Measurements from ENCODE around the gene MYADML2. TPM values are rescaled to one million over a fixed set of nuclear protein-coding genes. Genes with fewer than 3 reads are reported as not detected.

MYADML2 gene
- total and polyA plus RNA-seq, 2 experiments from 2014 or later, result 0.70 to 1.7 TPM

DNA sequence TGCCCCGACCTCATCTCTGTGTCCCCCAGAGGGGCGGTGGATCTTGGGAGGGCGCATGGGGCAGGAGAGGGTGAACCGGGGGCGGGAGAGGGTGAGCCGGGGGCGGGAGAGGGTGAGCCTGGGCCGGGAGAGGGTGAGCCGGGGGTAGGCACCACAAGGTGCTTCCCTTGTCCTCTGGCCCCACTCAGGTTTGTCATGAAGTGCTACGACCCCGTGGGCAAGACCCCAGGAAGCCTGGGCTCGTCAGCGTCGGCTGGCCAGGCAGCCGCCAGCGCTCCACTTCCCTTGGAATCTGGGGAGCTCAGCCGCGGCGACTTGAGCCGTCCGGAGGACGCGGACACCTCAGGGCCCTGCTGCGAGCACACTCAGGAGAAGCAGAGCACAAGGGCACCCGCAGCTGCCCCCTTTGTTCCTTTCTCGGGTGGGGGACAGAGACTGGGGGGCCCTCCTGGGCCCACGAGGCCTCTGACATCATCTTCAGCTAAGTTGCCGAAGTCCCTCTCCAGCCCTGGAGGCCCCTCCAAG, 49.3 kb upstream of the MYADML2 start (continued):
- TF ChIP-seq EZH2phosphoT487 (IDR thresholded peaks at IDR 0.05; ENCODE audit: unreplicated experiment), result no peak
- TF ChIP-seq ZNF331 (CRISPR knock-in tag; IDR thresholded peaks at IDR 0.05; ENCODE audit: low read depth), result no peak
- TF ChIP-seq CREB1 (CRISPR knock-in tag; IDR thresholded peaks at IDR 0.05; ENCODE audit: low read depth), result no peak
- TF ChIP-seq STAT1 (IDR thresholded peaks at IDR 0.05; ENCODE audit: unreplicated experiment), result no peak
- TF ChIP-seq, protein P1, sequence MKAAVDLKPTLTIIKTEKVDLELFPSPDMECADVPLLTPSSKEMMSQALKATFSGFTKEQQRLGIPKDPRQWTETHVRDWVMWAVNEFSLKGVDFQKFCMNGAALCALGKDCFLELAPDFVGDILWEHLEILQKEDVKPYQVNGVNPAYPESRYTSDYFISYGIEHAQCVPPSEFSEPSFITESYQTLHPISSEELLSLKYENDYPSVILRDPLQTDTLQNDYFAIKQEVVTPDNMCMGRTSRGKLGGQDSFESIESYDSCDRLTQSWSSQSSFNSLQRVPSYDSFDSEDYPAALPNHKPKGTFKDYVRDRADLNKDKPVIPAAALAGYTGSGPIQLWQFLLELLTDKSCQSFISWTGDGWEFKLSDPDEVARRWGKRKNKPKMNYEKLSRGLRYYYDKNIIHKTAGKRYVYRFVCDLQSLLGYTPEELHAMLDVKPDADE (IDR thresholded peaks at IDR 0.05), result no peak

DNA sequence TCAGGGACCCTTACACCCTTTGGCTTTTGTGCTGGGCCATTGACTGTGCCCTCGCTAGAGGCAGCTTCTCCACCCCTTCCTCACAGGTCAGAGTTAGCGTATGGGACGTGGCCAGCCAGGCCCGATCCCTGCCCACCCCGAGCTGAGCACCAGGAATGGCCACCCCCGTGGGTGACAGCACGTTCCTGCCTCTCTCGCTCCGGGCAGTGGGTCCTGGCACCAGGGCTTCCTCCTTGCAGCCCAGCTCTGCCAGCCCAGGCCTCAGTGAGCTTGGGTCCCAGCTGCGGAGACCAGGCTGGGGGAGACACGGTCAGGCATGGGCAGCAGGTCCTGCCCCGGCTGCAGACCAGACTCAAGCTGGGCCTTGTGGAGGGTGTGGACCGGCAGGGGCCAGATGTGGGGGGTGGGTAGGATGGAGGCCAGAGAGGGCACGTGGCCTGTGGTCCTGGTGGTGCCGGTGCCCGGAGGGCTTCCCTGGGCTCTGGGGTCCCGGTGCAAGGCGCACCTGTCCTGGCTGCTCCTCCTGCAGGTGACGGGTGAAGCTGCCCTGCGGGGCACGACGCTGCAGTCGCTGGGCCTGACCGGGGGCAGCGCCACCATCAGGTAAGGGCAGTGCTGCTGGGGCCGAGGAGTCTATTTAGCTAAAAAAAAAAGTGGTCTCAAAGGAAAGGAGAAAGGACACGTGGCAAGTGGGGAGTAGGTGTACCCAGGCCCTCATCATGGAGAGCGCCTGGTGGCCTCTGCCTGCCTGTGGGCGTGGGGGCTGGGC, 48.6 kb upstream of the MYADML2 start:
- Mint-ChIP-seq H3K27me3 (ENCODE audit: insufficient read depth, low read depth, poor library complexity) (peaks cover 12% of the 10 kb centered on the region), H3K36me3 (ENCODE audit: low read depth) (peaks cover 7% of the 10 kb centered on the region; the same call in 2 of the 3 replicates), H3K9me3 (no peaks in the 10 kb centered on the region), H3K27ac (no peak overlapping the region), H3K4me1 (peaks cover 24% of the 10 kb centered on the region), H3K4me3 (no peak overlapping the region)
- no peaks in the 10 kb centered on the region for H3K9me2 ChIP-seq (ENCODE audit: insufficient read depth)
- H4K20me1 ChIP-seq (replicated peaks; ENCODE audit: insufficient read depth), result peaks cover 8% of the 10 kb centered on the region; the same call in 1 of the 2 replicates
- H3K27ac ChIP-seq (ENCODE audit: low read depth), result no peak overlapping the region
- H3K4me3 ChIP-seq, result no peak overlapping the region
- no peak overlapping the region for H2AFZ ChIP-seq
- no peaks in the 10 kb centered on the region for H3F3A ChIP-seq (replicated peaks; ENCODE audit: low read depth)
- no peaks in the 10 kb centered on the region for H3K36me3 ChIP-seq (ENCODE audit: insufficient read depth)
- H3K79me2 ChIP-seq (replicated peaks; ENCODE audit: insufficient read depth), result no peaks in the 10 kb centered on the region
- ATAC-seq (peak; percentile 34), DNase-seq (ENCODE audit: low spot score) (peak; percentile 70)
- H3K4me1 ChIP-seq (ENCODE audit: insufficient read depth), result peaks cover 11% of the 10 kb centered on the region; the same call in 1 of the 2 replicates
- H3K4me2 ChIP-seq, result no peak overlapping the region
- no peaks in the 10 kb centered on the region for H3K27me3 ChIP-seq (ENCODE audit: insufficient read depth)
- TF ChIP-seq ZNF331 (CRISPR knock-in tag; IDR thresholded peaks at IDR 0.05; ENCODE audit: low read depth) (no peak), CTCF (conservative IDR thresholded peaks at IDR 0.05; ENCODE audit: low read depth in 2 of 2) (peak; percentile 56 to 67)

- no peak for DNase-seq (ENCODE audit: low spot score)
- peaks cover 10% of the 10 kb centered on the region; the same call in 2 of the 3 replicates for H3K36me3 Mint-ChIP-seq (ENCODE audit: low read depth)
- no peaks in the 10 kb centered on the region for H3K9me3 Mint-ChIP-seq
- Histone ChIP-seq H3K4me2 (no peak overlapping the region), H3F3A (replicated peaks; ENCODE audit: low read depth) (0 out of 2 replicates have a peak, but pooled peaks cover 3% of the 10 kb centered on the region), H3K9me2 (ENCODE audit: insufficient read depth) (no peaks in the 10 kb centered on the region), H3K27ac (ENCODE audit: low read depth) (no peak overlapping the region), H3K79me2 (replicated peaks; ENCODE audit: insufficient read depth) (no peaks in the 10 kb centered on the region), H4K20me1 (replicated peaks; ENCODE audit: insufficient read depth) (peaks cover 6% of the 10 kb centered on the region), H3K4me1 (ENCODE audit: insufficient read depth) (peaks cover 11% of the 10 kb centered on the region; the same call in 1 of the 2 replicates), H3K36me3 (ENCODE audit: insufficient read depth) (no peaks in the 10 kb centered on the region), H3K4me3 (no peak overlapping the region), H2AFZ (no peak overlapping the region), H3K27me3 (ENCODE audit: insufficient read depth) (no peaks in the 10 kb centered on the region)
- no peak for ATAC-seq
- no peak overlapping the region for H3K27ac Mint-ChIP-seq
- peaks cover 13% of the 10 kb centered on the region for H3K27me3 Mint-ChIP-seq (ENCODE audit: insufficient read depth, low read depth, poor library complexity)
- H3K4me1 Mint-ChIP-seq, result peaks cover 27% of the 10 kb centered on the region
- no peak overlapping the region for H3K4me3 Mint-ChIP-seq
- TF ChIP-seq, protein P1 (IDR thresholded peaks at IDR 0.05), result no peak
- TF ChIP-seq ZNF331 (CRISPR knock-in tag; IDR thresholded peaks at IDR 0.05; ENCODE audit: low read depth), result no peak
- TF ChIP-seq NANOG (IDR thresholded peaks at IDR 0.05; ENCODE audit: borderline replicate concordance), result no peak
- no peak for TF ChIP-seq STAT1 (IDR thresholded peaks at IDR 0.05; ENCODE audit: unreplicated experiment)
- no peak for TF ChIP-seq EZH2 (IDR thresholded peaks at IDR 0.05; ENCODE audit: low read depth, unreplicated experiment)
- no peak for TF ChIP-seq EZH2phosphoT487 (IDR thresholded peaks at IDR 0.05; ENCODE audit: unreplicated experiment)
- no peak for TF ChIP-seq JUNB (IDR thresholded peaks at IDR 0.05; ENCODE audit: unreplicated experiment)
- TF ChIP-seq POLR2AphosphoS5 (IDR thresholded peaks at IDR 0.05; ENCODE audit: low read depth), result no peak
- TF ChIP-seq ZNF114 (CRISPR knock-in tag; IDR thresholded peaks at IDR 0.05), result no peak
These were observed 47.8 kb upstream of the MYADML2 start for GRCh38 chr17:81994593-81995462.

All from GM23338 (cell line).